ENCODE measurements around the gene PRAMEF6. TPM values are rescaled to one million over a fixed set of nuclear protein-coding genes. Genes with fewer than 3 reads are reported as not detected.

Gene PRAMEF6
- not detected in 2 replicates for total RNA-seq

DNA sequence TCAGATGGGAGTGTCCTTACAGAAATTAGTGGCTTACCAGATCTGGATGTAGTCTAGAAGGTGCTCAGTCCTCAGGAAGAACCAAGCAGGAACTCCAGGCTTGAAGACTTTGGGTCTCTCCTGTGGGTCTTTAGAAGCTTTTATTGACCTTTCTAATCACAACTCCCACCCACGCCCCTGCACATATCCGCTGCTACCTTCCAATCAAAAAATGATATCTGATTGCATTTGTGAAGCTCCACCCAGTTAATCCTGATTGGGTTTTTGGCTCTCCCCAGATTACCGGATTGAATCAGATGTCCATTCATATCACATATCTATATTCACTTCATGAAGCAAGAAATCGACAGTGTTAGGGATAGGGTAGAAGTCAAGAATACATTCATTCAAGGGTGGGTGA is at the start of gene PRAMEF6:
PRAMEF6 (minus strand) TSS at position 101 of the 400 bp plus-strand sequence. CDS start 5,062 bp downstream, outside the sequence.

DNA sequence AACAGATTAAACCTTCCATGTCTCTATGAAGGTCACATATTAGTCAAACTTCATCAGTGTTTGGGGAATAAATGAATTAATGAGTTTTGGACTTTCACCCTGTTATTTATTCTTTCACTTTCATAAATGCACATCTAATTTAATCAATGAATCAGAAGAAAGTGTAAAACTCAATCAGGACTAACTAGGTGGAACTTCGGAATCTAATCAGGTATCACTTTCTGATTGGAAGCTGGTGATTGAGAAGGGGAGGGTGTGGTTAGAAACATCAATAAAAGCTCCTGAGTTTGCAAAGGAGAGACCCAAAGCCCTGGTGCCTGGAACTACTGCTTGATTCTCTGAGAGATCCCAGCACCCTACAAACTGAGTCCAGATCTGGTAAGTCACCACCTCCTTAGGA is 31.1 kb downstream of the PRAMEF6 start, which contains the start of gene PRAMEF7:
PRAMEF7 (plus strand) TSS at position 301 of the 400 bp plus-strand sequence. CDS start 1,083 bp downstream, outside the sequence.

DNA sequence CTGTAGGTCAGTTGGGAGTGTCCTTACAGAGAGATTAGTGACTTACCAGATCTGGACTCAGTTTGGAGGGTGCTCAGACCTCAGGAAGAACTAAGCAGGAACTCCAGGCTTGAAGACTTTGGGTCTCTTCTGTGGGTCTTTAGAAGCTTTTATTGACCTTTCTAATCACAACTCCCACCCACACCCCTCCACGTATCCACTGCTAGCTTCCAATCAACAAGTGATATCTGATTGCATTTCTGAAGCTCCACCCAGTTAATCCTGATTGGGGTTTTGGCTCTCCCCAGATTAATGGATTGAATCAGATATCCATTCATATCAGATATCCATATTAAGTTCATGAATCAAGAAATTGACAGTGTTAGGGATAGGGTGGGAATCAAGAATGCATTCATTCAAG is 49.2 kb downstream of the PRAMEF6 start, which contains the start of gene PRAMEF10:
PRAMEF10 (minus strand) TSS at position 101 of the 400 bp plus-strand sequence. CDS start 2,423 bp downstream, outside the sequence.

Small RNA genes within 50 kb of the gene (small RNA-seq; reads per million reads assigned to genes)
- gene RNU6-1072P, result not detected

Other genes with a start within 250 kb of the PRAMEF6 start
- gene AADACL3, start 231.5 kb downstream of the PRAMEF6 start, total RNA-seq, result not detected in 2 replicates
- not detected in 2 replicates for gene CFAP107, start 201.4 kb downstream of the PRAMEF6 start, total RNA-seq
- not detected in 2 replicates for gene PRAMEF12, start 173.8 kb downstream of the PRAMEF6 start, total RNA-seq
- gene PRAMEF1, start 156.2 kb downstream of the PRAMEF6 start, total RNA-seq, result 0.11 TPM in 1 of 2 replicates, not detected in the other
- gene PRAMEF11, start 116.2 kb downstream of the PRAMEF6 start, total RNA-seq, result not detected in 2 replicates
- gene HNRNPCL1, start 98.9 kb downstream of the PRAMEF6 start, total RNA-seq, result not detected in 2 replicates
- not detected in 2 replicates for gene PRAMEF2, start 90.5 kb downstream of the PRAMEF6 start, total RNA-seq
- gene PRAMEF4, start 61.4 kb downstream of the PRAMEF6 start, total RNA-seq, result not detected in 2 replicates
- gene PRAMEF10, start 49.3 kb downstream of the PRAMEF6 start, total RNA-seq, result not detected in 2 replicates
- not detected in 2 replicates for gene PRAMEF7, start 31.0 kb downstream of the PRAMEF6 start, total RNA-seq
- gene PRAMEF27, start 109.0 kb upstream of the PRAMEF6 start, total RNA-seq, result not detected in 2 replicates
- gene HNRNPCL3, start 113.2 kb upstream of the PRAMEF6 start, total RNA-seq, result not detected in 2 replicates
- not detected in 2 replicates for gene PRAMEF25, start 123.2 kb upstream of the PRAMEF6 start, total RNA-seq
- not detected in 2 replicates for gene HNRNPCL2, start 169.3 kb upstream of the PRAMEF6 start, total RNA-seq
- not detected in 2 replicates for gene PRAMEF26, start 208.4 kb upstream of the PRAMEF6 start, total RNA-seq
- gene HNRNPCL4, start 218.1 kb upstream of the PRAMEF6 start, total RNA-seq, result not detected in 2 replicates
- gene PRAMEF9, start 224.3 kb upstream of the PRAMEF6 start, total RNA-seq, result not detected in 2 replicates